HL-60 (cell line): Measurements from ENCODE around the gene ACER2.

ENCODE experiments used
- DNase-seq, 2 experiments: peaks; one replicate each; pipeline ENCODE4 v3.0.0-alpha.2; 2010 to 2020; ENCODE audit warnings: low read depth in 1 of 2, low spot score in 1 of 2
- H3K27ac ChIP-seq: fragments of 250-450 bp; sonication (Bioruptor Pico); replicated peaks from 2 replicates; pipeline ENCODE4 v1.5.1; 2020; ENCODE audit warnings: mild to moderate bottlenecking, moderate library complexity
- H3K27me3 ChIP-seq: fragments of 250-450 bp; sonication (Bioruptor Pico); 2 replicates; pipeline ENCODE4 v1.5.1; 2021; ENCODE audit warnings: mild to moderate bottlenecking, moderate library complexity; ENCODE audit not compliant: insufficient read depth, poor library complexity, severe bottlenecking
- H3K4me3 ChIP-seq: replicated peaks from 2 replicates; pipeline ENCODE4 v1.5.1; 2011; ENCODE audit warnings: mild to moderate bottlenecking, control low read depth, low read length; ENCODE audit not compliant: insufficient read depth
- GABPA ChIP-seq: IDR thresholded peaks from 2 replicates; pipeline ENCODE4 v1.6.1; 2012; ENCODE audit warnings: low read depth
- POLR2AphosphoS5 ChIP-seq: IDR thresholded peaks from 2 replicates; pipeline ENCODE4 v1.6.1; 2012; ENCODE audit warnings: low read depth
- SPI1 ChIP-seq: IDR thresholded peaks from 2 replicates; pipeline ENCODE4 v1.6.1; 2012; ENCODE audit warnings: low read depth, mild to moderate bottlenecking, borderline replicate concordance
- TF ChIP-seq, protein P1 (sequence below): IDR thresholded peaks from 2 replicates; pipeline ENCODE4 v1.6.1; 2012; ENCODE audit warnings: low read depth; ENCODE audit not compliant: insufficient replicate concordance
- TF ChIP-seq, protein P2 (sequence below): IDR thresholded peaks from one replicate; pipeline ENCODE4 v1.5.1; 2011; ENCODE audit warnings: low read length, control low read depth, inconsistent platforms; ENCODE audit not compliant: insufficient read depth

ACER2 gene

DNA sequence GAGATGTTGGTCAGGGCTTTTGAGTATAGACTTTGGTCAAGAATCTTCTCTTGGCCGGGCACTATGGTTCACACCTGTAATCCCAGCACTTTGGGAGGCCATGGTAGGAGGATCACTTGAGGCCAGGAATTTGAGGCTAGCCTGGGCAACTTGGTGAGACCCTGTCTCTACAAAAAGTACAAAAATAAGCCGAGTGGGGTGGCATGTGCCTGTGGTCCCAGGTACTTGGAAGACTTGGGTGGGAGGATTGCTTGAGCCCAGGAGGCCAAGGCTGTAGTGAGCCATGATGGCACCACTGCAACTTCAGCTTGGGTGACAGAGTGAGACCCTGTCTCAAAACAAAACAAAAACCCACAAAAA, 57.5 kb downstream of the ACER2 start:
- H3K27me3 ChIP-seq: no peaks in the 10 kb centered on the region
- no peak for DNase-seq
- H3K27ac ChIP-seq: no peak overlapping the region
- H3K4me3 ChIP-seq: no peak overlapping the region
- TF ChIP-seq POLR2AphosphoS5 (no peak), SPI1 (no peak), GABPA (no peak)
- TF ChIP-seq, protein P1, sequence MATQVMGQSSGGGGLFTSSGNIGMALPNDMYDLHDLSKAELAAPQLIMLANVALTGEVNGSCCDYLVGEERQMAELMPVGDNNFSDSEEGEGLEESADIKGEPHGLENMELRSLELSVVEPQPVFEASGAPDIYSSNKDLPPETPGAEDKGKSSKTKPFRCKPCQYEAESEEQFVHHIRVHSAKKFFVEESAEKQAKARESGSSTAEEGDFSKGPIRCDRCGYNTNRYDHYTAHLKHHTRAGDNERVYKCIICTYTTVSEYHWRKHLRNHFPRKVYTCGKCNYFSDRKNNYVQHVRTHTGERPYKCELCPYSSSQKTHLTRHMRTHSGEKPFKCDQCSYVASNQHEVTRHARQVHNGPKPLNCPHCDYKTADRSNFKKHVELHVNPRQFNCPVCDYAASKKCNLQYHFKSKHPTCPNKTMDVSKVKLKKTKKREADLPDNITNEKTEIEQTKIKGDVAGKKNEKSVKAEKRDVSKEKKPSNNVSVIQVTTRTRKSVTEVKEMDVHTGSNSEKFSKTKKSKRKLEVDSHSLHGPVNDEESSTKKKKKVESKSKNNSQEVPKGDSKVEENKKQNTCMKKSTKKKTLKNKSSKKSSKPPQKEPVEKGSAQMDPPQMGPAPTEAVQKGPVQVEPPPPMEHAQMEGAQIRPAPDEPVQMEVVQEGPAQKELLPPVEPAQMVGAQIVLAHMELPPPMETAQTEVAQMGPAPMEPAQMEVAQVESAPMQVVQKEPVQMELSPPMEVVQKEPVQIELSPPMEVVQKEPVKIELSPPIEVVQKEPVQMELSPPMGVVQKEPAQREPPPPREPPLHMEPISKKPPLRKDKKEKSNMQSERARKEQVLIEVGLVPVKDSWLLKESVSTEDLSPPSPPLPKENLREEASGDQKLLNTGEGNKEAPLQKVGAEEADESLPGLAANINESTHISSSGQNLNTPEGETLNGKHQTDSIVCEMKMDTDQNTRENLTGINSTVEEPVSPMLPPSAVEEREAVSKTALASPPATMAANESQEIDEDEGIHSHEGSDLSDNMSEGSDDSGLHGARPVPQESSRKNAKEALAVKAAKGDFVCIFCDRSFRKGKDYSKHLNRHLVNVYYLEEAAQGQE: no peak
- TF ChIP-seq, protein P2, sequence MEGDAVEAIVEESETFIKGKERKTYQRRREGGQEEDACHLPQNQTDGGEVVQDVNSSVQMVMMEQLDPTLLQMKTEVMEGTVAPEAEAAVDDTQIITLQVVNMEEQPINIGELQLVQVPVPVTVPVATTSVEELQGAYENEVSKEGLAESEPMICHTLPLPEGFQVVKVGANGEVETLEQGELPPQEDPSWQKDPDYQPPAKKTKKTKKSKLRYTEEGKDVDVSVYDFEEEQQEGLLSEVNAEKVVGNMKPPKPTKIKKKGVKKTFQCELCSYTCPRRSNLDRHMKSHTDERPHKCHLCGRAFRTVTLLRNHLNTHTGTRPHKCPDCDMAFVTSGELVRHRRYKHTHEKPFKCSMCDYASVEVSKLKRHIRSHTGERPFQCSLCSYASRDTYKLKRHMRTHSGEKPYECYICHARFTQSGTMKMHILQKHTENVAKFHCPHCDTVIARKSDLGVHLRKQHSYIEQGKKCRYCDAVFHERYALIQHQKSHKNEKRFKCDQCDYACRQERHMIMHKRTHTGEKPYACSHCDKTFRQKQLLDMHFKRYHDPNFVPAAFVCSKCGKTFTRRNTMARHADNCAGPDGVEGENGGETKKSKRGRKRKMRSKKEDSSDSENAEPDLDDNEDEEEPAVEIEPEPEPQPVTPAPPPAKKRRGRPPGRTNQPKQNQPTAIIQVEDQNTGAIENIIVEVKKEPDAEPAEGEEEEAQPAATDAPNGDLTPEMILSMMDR: no peak

DNA sequence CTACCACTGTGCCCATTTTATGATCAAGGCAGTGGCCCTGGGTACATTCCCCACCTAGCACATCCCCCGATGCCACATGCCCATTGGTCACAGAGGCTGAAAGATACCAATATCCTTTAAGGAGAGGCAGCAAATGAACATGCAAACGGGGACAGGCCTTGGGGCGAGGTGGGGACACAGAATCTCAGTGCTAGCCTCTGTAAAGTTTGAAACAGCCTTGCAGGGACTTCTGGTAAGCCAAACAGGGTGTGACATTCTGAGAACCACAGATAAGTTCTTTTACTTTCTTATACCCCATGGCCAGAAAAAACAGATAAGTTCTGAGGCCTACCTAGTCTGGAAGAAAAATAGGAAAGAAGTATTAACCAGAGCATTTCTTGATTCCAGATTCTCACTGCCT, 60.5 kb downstream of the ACER2 start:
- H3K27me3 ChIP-seq: no peaks in the 10 kb centered on the region
- H3K27ac ChIP-seq: no peak overlapping the region
- no peak for DNase-seq
- TF ChIP-seq SPI1: no peak
- TF ChIP-seq GABPA: no peak
- TF ChIP-seq, protein P2: no peak
- no peak for TF ChIP-seq POLR2AphosphoS5
- TF ChIP-seq, protein P1: no peak
- H3K4me3 ChIP-seq: no peak overlapping the region

DNA sequence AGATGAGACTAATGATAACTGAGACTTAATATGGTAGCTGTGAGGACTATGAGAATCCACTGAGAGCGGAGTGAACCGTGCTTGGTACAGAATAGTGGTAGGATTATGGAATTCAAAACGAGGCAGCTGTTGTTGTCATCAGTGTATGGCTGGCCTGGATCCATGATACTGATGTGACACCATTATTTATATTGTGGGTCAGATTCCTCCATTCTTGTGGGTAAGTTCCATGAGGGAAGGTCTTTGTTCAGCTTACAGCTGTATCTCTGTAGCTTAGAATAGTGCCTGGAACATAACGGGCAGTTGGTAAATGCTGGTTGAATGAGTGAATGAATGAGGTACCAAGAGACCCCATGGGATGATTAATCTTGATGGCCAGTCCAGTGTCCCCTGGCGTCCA, 61.8 kb downstream of the ACER2 start:
- Histone ChIP-seq H3K27ac (no peak overlapping the region), H3K4me3 (no peak overlapping the region), H3K27me3 (no peaks in the 10 kb centered on the region)
- no peak for DNase-seq
- TF ChIP-seq, protein P1: no peak
- TF ChIP-seq SPI1 (no peak), POLR2AphosphoS5 (no peak)
